Thyroid gland (tissue), 4 donors: Measurements from ENCODE around the gene ADAT3. TPM values are rescaled to one million over a fixed set of nuclear protein-coding genes. Genes with fewer than 3 reads are reported as not detected.

Source experiments
- DNase-seq, 2 donors: peaks; one replicate each; pipeline ENCODE4 v3.0.0-alpha.2; 2019
- H3K27ac ChIP-seq, 3 donors: fragments of 200-600 bp; sonication (generic); 1 replicate in 2 of 3; 2 replicates in 1 of 3; pipeline ENCODE4 v1.5.1; 2016 to 2019; ENCODE audit warnings: mild to moderate bottlenecking in 1 of 3, moderate library complexity in 1 of 3
- H3K27me3 ChIP-seq: fragments of 200-600 bp; sonication (generic); one replicate; pipeline ENCODE4 v1.5.1; 2019
- H3K36me3 ChIP-seq, 2 donors: fragments of 200-600 bp; sonication (generic); one replicate each; pipeline ENCODE4 v1.5.1; 2016 to 2019
- H3K4me1 ChIP-seq, 2 donors: fragments of 200-600 bp; sonication (generic); one replicate each; pipeline ENCODE4 v1.5.1; 2017 to 2019
- H3K4me3 ChIP-seq, 3 donors: fragments of 200-600 bp; sonication (generic); replicated peaks in 1 of 3; 1 replicate in 2 of 3; 2 replicates in 1 of 3; pipeline ENCODE4 v1.5.1; 2016; ENCODE audit warnings: mild to moderate bottlenecking in 1 of 3
- H3K9me3 ChIP-seq: fragments of 200-600 bp; sonication (generic); one replicate; pipeline ENCODE4 v1.5.1; 2017
- CTCF ChIP-seq, 6 experiments: fragments of 200-600 bp in 3 of 6; fragments of 450-650 bp in 3 of 6; sonication (generic) in 3 of 6; IDR thresholded peaks; one replicate each; pipeline ENCODE4 v1.5.1; 2016 to 2019; ENCODE audit warnings: antibody characterized with exemption in 6 of 6, mild to moderate bottlenecking in 2 of 6, inconsistent platforms in 1 of 6, moderate library complexity in 1 of 6
- POLR2A ChIP-seq, 2 donors: fragments of 450-650 bp; IDR thresholded peaks; one replicate each; pipeline ENCODE4 v1.6.1; 2017; ENCODE audit warnings: antibody characterized with exemption in 2 of 2, mild to moderate bottlenecking in 2 of 2, moderate library complexity in 1 of 2
- WGBS, 2 donors: methylation state at CpG; one replicate each; pipeline ENCODE4 v1.1.5; 2017; 5-methylcytosine and 5-hydroxymethylcytosine counted together
- intact Hi-C: fragments of 100-400 bp; cut with DNase I; formaldehyde crosslinking; loops from one replicate; pipeline ENCODE4 v1.15.1; 2023
- total RNA-seq, 4 donors: library from RNA; depleted of rRNA; stranded (reverse); fragments of >200 nt; gene quantifications; one replicate each; pipeline ENCODE4 v1.2.3, GENCODE V29; 2016

ADAT3 gene
- total RNA-seq, 4 donors from 2014 or later = 4.0 to 14.6 (median 8.3) TPM

GRCh38 chr19:1954532-1954933 is 49.3 kb downstream of the ADAT3 start:
- no peak for DNase-seq
- H3K27ac ChIP-seq = no peak overlapping the region
- WGBS, 2 donors = 87 to 96% methylated on average over 9 to 15 of the region's 15 CpGs

GRCh38 chr19:1955171-1956121 is 50.2 kb downstream of the ADAT3 start:
- H3K36me3 ChIP-seq = no peaks in the 10 kb centered on the region
- no peak overlapping the region for H3K4me3 ChIP-seq
- TF ChIP-seq POLR2A (IDR thresholded peaks at IDR 0.05) (no peak), CTCF (IDR thresholded peaks at IDR 0.05) (no peak)
- no peak overlapping the region for H3K27ac ChIP-seq
- DNase-seq = no peak
- no peaks in the 10 kb centered on the region for H3K27me3 ChIP-seq
- WGBS, 2 donors = 79 to 93% methylated on average over 6 to 22 of the region's 51 CpGs
- H3K9me3 ChIP-seq = no peaks in the 10 kb centered on the region
- intact Hi-C loops = no loop called here
- no peaks in the 10 kb centered on the region for H3K4me1 ChIP-seq

More at GRCh38 chr19:1954532-1954933, 49.3 kb downstream of the ADAT3 start:
- no peaks in the 10 kb centered on the region for H3K9me3 ChIP-seq
- H3K36me3 ChIP-seq = no peaks in the 10 kb centered on the region
- intact Hi-C loops = no loop called here
- TF ChIP-seq POLR2A (IDR thresholded peaks at IDR 0.05) (no peak), CTCF (IDR thresholded peaks at IDR 0.05) (no peak)
- H3K27me3 ChIP-seq = no peaks in the 10 kb centered on the region
- H3K4me3 ChIP-seq = no peak overlapping the region
- H3K4me1 ChIP-seq = no peaks in the 10 kb centered on the region

DNA sequence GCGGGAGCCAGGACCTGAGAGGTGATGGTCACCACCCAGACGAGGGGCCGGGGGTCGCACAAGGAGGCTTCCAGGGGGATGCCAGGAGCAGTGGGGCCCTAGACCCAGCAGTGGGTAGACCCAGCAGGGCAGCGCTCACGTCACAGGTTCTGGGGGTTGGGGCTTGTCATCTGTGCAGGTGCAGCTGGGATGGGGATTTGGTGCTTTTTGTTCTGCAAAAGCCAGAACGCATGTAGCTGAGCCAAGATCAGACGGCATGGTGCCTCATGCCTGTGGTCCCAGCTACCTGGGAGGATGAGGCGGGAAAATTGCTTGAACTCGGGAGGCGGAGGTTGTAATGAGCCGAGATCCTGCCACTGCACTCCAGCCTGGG is 50.9 kb downstream of the ADAT3 start:
- no peaks in the 10 kb centered on the region for H3K27me3 ChIP-seq
- H3K4me1 ChIP-seq = no peaks in the 10 kb centered on the region
- no peak overlapping the region for H3K4me3 ChIP-seq
- H3K27ac ChIP-seq = no peak overlapping the region
- no peaks in the 10 kb centered on the region for H3K9me3 ChIP-seq
- H3K36me3 ChIP-seq = no peaks in the 10 kb centered on the region
- TF ChIP-seq POLR2A (IDR thresholded peaks at IDR 0.05) = no peak
- no peak for TF ChIP-seq CTCF (IDR thresholded peaks at IDR 0.05)
- intact Hi-C loops = no loop called here
- 94 to 95% methylated on average over 12 of the region's 12 CpGs for WGBS, 2 donors
- no peak for DNase-seq

GRCh38 chr19:1956868-1957492 is 51.8 kb downstream of the ADAT3 start:
- H3K27me3 ChIP-seq = no peaks in the 10 kb centered on the region
- no peaks in the 10 kb centered on the region for H3K36me3 ChIP-seq
- no peak overlapping the region for H3K4me3 ChIP-seq
- no peak overlapping the region for H3K27ac ChIP-seq
- 80 to 85% methylated on average over 23 to 28 of the region's 28 CpGs for WGBS, 2 donors
- no peak for DNase-seq
- no peaks in the 10 kb centered on the region for H3K4me1 ChIP-seq
- intact Hi-C loops = no loop called here
- TF ChIP-seq CTCF (IDR thresholded peaks at IDR 0.05) (no peak), POLR2A (IDR thresholded peaks at IDR 0.05) (no peak)
- H3K9me3 ChIP-seq = no peaks in the 10 kb centered on the region
